ENCODE measurements around the gene CASKIN2.

GRCh38 chr17:75456039-75456416, 59.3 kb downstream of the CASKIN2 start:
- TF ChIP-seq CTCF (IDR thresholded peaks at IDR 0.05), result no peak
- no peak for TF ChIP-seq EP300 (IDR thresholded peaks at IDR 0.05)
- peak in 1 of 2 donors; percentile 46 for TF ChIP-seq POLR2A (IDR thresholded peaks at IDR 0.05)
- TF ChIP-seq POLR2AphosphoS5 (IDR thresholded peaks at IDR 0.05), result no peak
